ENCODE measurements around the gene PLP1.

- TF ChIP-seq, protein P1, sequence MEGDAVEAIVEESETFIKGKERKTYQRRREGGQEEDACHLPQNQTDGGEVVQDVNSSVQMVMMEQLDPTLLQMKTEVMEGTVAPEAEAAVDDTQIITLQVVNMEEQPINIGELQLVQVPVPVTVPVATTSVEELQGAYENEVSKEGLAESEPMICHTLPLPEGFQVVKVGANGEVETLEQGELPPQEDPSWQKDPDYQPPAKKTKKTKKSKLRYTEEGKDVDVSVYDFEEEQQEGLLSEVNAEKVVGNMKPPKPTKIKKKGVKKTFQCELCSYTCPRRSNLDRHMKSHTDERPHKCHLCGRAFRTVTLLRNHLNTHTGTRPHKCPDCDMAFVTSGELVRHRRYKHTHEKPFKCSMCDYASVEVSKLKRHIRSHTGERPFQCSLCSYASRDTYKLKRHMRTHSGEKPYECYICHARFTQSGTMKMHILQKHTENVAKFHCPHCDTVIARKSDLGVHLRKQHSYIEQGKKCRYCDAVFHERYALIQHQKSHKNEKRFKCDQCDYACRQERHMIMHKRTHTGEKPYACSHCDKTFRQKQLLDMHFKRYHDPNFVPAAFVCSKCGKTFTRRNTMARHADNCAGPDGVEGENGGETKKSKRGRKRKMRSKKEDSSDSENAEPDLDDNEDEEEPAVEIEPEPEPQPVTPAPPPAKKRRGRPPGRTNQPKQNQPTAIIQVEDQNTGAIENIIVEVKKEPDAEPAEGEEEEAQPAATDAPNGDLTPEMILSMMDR (IDR thresholded peaks at IDR 0.05; ENCODE audit: low read depth, low read length, poor library complexity, severe bottlenecking) = no peak
- no peak for TF ChIP-seq EZH2phosphoT487 (IDR thresholded peaks at IDR 0.05; ENCODE audit: borderline replicate concordance, low read length)
These were observed 7.3 kb downstream of the PLP1 start for GRCh38 chrX:103783971-103784370.

Measured in DOHH2 (cell line).